Thyroid gland (tissue), 4 donors: ENCODE results near the gene DIP2C.

ENCODE experiments used
- POLR2A ChIP-seq, 2 donors: fragments of 450-650 bp; IDR thresholded peaks; one replicate each; pipeline ENCODE4 v1.6.1; 2017; ENCODE audit warnings: antibody characterized with exemption in 2 of 2, mild to moderate bottlenecking in 2 of 2, moderate library complexity in 1 of 2
- TF ChIP-seq, protein P1 (sequence below), 6 experiments: fragments of 200-600 bp in 3 of 6; fragments of 450-650 bp in 3 of 6; sonication (generic) in 3 of 6; IDR thresholded peaks; one replicate each; pipeline ENCODE4 v1.5.1; 2016 to 2019; ENCODE audit warnings: antibody characterized with exemption in 6 of 6, mild to moderate bottlenecking in 2 of 6, inconsistent platforms in 1 of 6, moderate library complexity in 1 of 6

DNA sequence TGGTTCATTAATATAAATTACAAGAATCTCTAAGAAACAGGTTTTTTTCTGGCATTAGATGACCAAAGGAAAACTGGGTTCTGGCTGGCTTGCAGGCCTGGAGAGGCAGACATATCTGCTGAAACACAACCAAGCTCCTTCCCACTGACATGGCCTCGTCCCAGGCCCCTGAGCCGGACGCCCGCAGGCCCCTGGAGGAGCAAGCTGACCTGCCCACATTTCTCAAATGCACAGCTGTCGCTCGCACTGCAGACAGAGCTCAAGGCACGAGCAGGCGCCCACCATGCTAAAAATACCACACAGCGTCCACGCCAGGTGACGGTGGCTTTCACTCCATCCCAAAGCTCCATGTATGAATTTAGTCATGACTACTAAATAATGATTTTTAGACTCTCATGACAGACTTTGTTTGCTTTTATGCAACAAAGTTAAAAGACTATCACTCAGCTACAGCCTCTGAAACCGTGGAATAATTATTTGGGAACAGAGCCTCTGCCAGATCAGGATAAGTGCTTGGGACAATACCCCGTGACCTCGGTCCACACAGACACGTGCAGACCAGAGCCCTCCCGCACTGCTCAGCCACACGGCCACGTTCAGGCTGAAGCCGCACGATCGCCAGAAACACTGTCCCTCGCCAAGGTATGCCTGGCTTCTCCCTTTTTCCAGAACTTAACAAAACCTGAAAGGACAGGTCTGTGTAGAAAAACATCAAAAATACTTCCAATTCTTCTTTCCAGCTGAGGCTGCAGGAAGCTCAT, 71.1 kb downstream of the DIP2C start:
- TF ChIP-seq POLR2A (IDR thresholded peaks at IDR 0.05), result no peak
- TF ChIP-seq, protein P1, sequence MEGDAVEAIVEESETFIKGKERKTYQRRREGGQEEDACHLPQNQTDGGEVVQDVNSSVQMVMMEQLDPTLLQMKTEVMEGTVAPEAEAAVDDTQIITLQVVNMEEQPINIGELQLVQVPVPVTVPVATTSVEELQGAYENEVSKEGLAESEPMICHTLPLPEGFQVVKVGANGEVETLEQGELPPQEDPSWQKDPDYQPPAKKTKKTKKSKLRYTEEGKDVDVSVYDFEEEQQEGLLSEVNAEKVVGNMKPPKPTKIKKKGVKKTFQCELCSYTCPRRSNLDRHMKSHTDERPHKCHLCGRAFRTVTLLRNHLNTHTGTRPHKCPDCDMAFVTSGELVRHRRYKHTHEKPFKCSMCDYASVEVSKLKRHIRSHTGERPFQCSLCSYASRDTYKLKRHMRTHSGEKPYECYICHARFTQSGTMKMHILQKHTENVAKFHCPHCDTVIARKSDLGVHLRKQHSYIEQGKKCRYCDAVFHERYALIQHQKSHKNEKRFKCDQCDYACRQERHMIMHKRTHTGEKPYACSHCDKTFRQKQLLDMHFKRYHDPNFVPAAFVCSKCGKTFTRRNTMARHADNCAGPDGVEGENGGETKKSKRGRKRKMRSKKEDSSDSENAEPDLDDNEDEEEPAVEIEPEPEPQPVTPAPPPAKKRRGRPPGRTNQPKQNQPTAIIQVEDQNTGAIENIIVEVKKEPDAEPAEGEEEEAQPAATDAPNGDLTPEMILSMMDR (IDR thresholded peaks at IDR 0.05), result no peak
